ENCODE measurements around the gene SH3GL1. TPM values are rescaled to one million over a fixed set of nuclear protein-coding genes. Genes with fewer than 3 reads are reported as not detected.

SH3GL1 gene
- total and polyA plus RNA-seq, 12 donors: 13.1 to 41.8 (median 18.0) TPM

GRCh38 chr19:4429256-4429655, 28.9 kb upstream of the SH3GL1 start:
- H3K4me3 ChIP-seq: no peak overlapping the region
- H3K9me3 ChIP-seq: no peaks in the 10 kb centered on the region
- DNase-seq (no peak), ATAC-seq (no peak)
- H3K27ac ChIP-seq: no peak overlapping the region
- no peaks in the 10 kb centered on the region for H3K27me3 ChIP-seq
- TF ChIP-seq CTCF (IDR thresholded peaks at IDR 0.05): no peak
- intact Hi-C loops (cut with DNase I): loop anchor here in 1 of 10 donors (10.0 kb wide), 1 partner anchor 196 kb away; no protein-coding TSS in a partner anchor
- 84 to 89% methylated on average over 16 of the region's 16 CpGs for WGBS, 2 donors
- peaks cover 0 to 70% (median 0%) of the 10 kb centered on the region in 9 donors for H3K36me3 ChIP-seq
- peaks cover 0 to 23% (median 0%) of the 10 kb centered on the region in 9 donors for H3K4me1 ChIP-seq

GRCh38 chr19:4428326-4428975, 28.1 kb upstream of the SH3GL1 start:
- ATAC-seq (no peak), DNase-seq (no peak)
- no peaks in the 10 kb centered on the region for H3K27me3 ChIP-seq
- no peak for TF ChIP-seq CTCF (IDR thresholded peaks at IDR 0.05)
- H3K36me3 ChIP-seq: peaks cover 0 to 69% (median under 1%) of the 10 kb centered on the region in 9 donors
- 93 to 95% methylated on average over 20 of the region's 20 CpGs for WGBS, 2 donors
- intact Hi-C loops (cut with DNase I): loop anchor here in 1 of 10 donors (10.0 kb wide), 1 partner anchor 196 kb away; no protein-coding TSS in a partner anchor
- peaks cover 0 to 23% (median 0%) of the 10 kb centered on the region in 9 donors for H3K4me1 ChIP-seq
- no peak overlapping the region for H3K4me3 ChIP-seq
- H3K9me3 ChIP-seq: no peaks in the 10 kb centered on the region
- H3K27ac ChIP-seq: no peak overlapping the region

- H3K36me3 ChIP-seq: peaks cover 0 to 50% (median 8%) of the 10 kb centered on the region in 9 donors
- WGBS, 2 donors: 93 to 98% methylated on average over 6 of the region's 6 CpGs
- DNase-seq: no peak
- H3K4me3 ChIP-seq: no peak overlapping the region
- H3K9me3 ChIP-seq: no peaks in the 10 kb centered on the region
- no peaks in the 10 kb centered on the region for H3K27me3 ChIP-seq
- ATAC-seq: no peak
- H3K27ac ChIP-seq: no peak overlapping the region
- intact Hi-C loops (cut with DNase I): loop anchor here in 1 of 10 donors (10.0 kb wide), 1 partner anchor 199 kb away; no protein-coding TSS in a partner anchor
- no peak for TF ChIP-seq CTCF (IDR thresholded peaks at IDR 0.05)
- peaks cover 0 to 6% (median 0%) of the 10 kb centered on the region in 9 donors for H3K4me1 ChIP-seq
Measured at GRCh38 chr19:4425537-4425936, 25.2 kb upstream of the SH3GL1 start.

- ATAC-seq (no peak), DNase-seq (no peak)
- intact Hi-C loops (cut with DNase I): loop anchor here in 1 of 10 donors (10.0 kb wide), 1 partner anchor 201 kb away; no protein-coding TSS in a partner anchor
- Histone ChIP-seq H3K27me3 (no peaks in the 10 kb centered on the region), H3K4me1 (peaks cover 0 to 9% (median 0%) of the 10 kb centered on the region in 9 donors), H3K27ac (no peak overlapping the region), H3K9me3 (no peaks in the 10 kb centered on the region), H3K4me3 (no peak overlapping the region), H3K36me3 (peaks cover 0 to 37% (median 8%) of the 10 kb centered on the region in 9 donors)
- TF ChIP-seq CTCF (IDR thresholded peaks at IDR 0.05): no peak
- 91 to 92% methylated on average over 16 of the region's 16 CpGs for WGBS, 2 donors
Measured at GRCh38 chr19:4423416-4424126, 23.2 kb upstream of the SH3GL1 start.

All from heart right ventricle (tissue), 16 donors.